B cell (primary cell): ENCODE measurements around the gene NACA. TPM values are rescaled to one million over a fixed set of nuclear protein-coding genes. Genes with fewer than 3 reads are reported as not detected.

Experiments used
- ATAC-seq: fragments of 200-7000 bp; cut with Tn5 transposase; one replicate; pipeline ENCODE4 v1.10.0; 2021; ENCODE audit warnings: low read depth, mild to moderate bottlenecking, moderate number of reproducible peaks, moderate library complexity
- CTCF ChIA-PET: fragments of 350-600 bp; sonication (Branson Sonifier 250); formaldehyde crosslinking; loops from one replicate; lab custom pipeline; 2021; ENCODE audit warnings: antibody characterized with exemption, inconsistent platforms; lab: Charles Lee
- POLR2A ChIA-PET: fragments of 350-600 bp; sonication (Branson Sonifier 250); formaldehyde crosslinking; loops from one replicate; lab custom pipeline; 2021; ENCODE audit warnings: antibody characterized with exemption; lab: Charles Lee
- DNase-seq: peaks from one replicate; pipeline ENCODE4 v3.0.0; 2013
- H2AFZ ChIP-seq: 2 replicates; pipeline ENCODE4 v1.6.1; 2012; ENCODE audit warnings: mild to moderate bottlenecking, low read depth, low read length; ENCODE audit not compliant: insufficient read depth, poor library complexity, severe bottlenecking
- H3K27ac ChIP-seq, 2 donors: 1 replicate in 1 of 2; 2 replicates in 1 of 2; pipeline ENCODE4 v1.5.1; 2012 to 2013; ENCODE audit warnings: low read length in 2 of 2, mild to moderate bottlenecking in 2 of 2, moderate library complexity in 1 of 2
- H3K27me3 ChIP-seq, 4 experiments: fragments of 200-600 bp in 1 of 4; sonication (generic) in 1 of 4; replicated peaks in 1 of 4; 1 replicate in 2 of 4; 2 replicates in 2 of 4; pipeline versions ENCODE4 v1.6.1 to v1.7.0; 2013 to 2016; ENCODE audit warnings: low read length in 3 of 4, mild to moderate bottlenecking in 2 of 4, mixed read lengths in 1 of 4, moderate library complexity in 1 of 4; ENCODE audit not compliant: insufficient read depth in 4 of 4, control insufficient read depth in 3 of 4; ENCODE audit errors: control extremely low read depth in 1 of 4
- H3K36me3 ChIP-seq, 2 experiments: replicated peaks in 1 of 2; 1 replicate in 1 of 2; 2 replicates in 1 of 2; pipeline versions ENCODE4 v1.6.1 to v1.7.1; 2013; ENCODE audit warnings: low read length in 1 of 2; ENCODE audit not compliant: insufficient read depth in 2 of 2, control insufficient read depth in 1 of 2; ENCODE audit errors: control extremely low read depth in 1 of 2, extremely low read depth in 1 of 2
- H3K4me1 ChIP-seq, 2 donors: fragments of 200-600 bp in 1 of 2; sonication (generic) in 1 of 2; 1 replicate in 1 of 2; 2 replicates in 1 of 2; pipeline versions ENCODE4 v1.5.1 to v1.6.1; 2013 to 2017; ENCODE audit warnings: low read length in 2 of 2; ENCODE audit not compliant: control insufficient read depth in 2 of 2, insufficient read depth in 2 of 2
- H3K4me2 ChIP-seq: replicated peaks from 2 replicates; pipeline ENCODE3; 2012; ENCODE audit warnings: mild to moderate bottlenecking, low read depth, low read length; ENCODE audit not compliant: poor library complexity, severe bottlenecking
- H3K4me3 ChIP-seq, 5 experiments: fragments of 200-600 bp in 1 of 5; sonication (generic) in 1 of 5; 1 replicate in 3 of 5; 2 replicates in 2 of 5; pipeline versions ENCODE4 v1.5.1 to v1.7.0; 2011 to 2016; ENCODE audit warnings: low read length in 4 of 5, mild to moderate bottlenecking in 4 of 5, low read depth in 2 of 5, control low read depth in 1 of 5, moderate library complexity in 1 of 5; ENCODE audit not compliant: insufficient read depth in 1 of 5; ENCODE audit errors: control extremely low read depth in 1 of 5, extremely low read depth in 1 of 5
- H3K79me2 ChIP-seq: fragments of 200-600 bp; sonication (generic); one replicate; pipeline ENCODE4 v1.6.0; 2016; ENCODE audit warnings: low read length; ENCODE audit not compliant: control insufficient read depth, insufficient read depth
- H3K9ac ChIP-seq: fragments of 200-600 bp; sonication (generic); 2 replicates; pipeline ENCODE4 v1.6.1; 2017; ENCODE audit warnings: mild to moderate bottlenecking, low read length, moderate library complexity
- H3K9me3 ChIP-seq, 3 donors: one replicate each; pipeline versions ENCODE4 v1.6.1 to v1.7.1; 2013; ENCODE audit warnings: low read length in 2 of 3; ENCODE audit not compliant: control insufficient read depth in 2 of 3, insufficient read depth in 1 of 3; ENCODE audit errors: control extremely low read depth in 1 of 3
- H4K20me1 ChIP-seq: 2 replicates; pipeline ENCODE4 v1.6.0; 2012; ENCODE audit warnings: mild to moderate bottlenecking, low read length; ENCODE audit not compliant: insufficient read depth, control insufficient read depth, poor library complexity, severe bottlenecking
- H3K27ac Mint-ChIP-seq: one replicate; pipeline ENCODE4 v1.8.0; 2021; ENCODE audit warnings: mixed read lengths
- H3K27me3 Mint-ChIP-seq: one replicate; pipeline ENCODE4 v1.8.0; 2021; ENCODE audit warnings: mixed read lengths
- H3K4me1 Mint-ChIP-seq: one replicate; pipeline ENCODE4 v1.8.0; 2021; ENCODE audit warnings: mixed read lengths
- H3K4me3 Mint-ChIP-seq: one replicate; pipeline ENCODE4 v1.8.0; 2021; ENCODE audit warnings: mixed read lengths
- H3K9me3 Mint-ChIP-seq: one replicate; pipeline ENCODE4 v1.8.0; 2022; ENCODE audit warnings: mixed read lengths; ENCODE audit not compliant: insufficient read depth
- CTCF ChIP-seq: fragments of 200-600 bp; IDR thresholded peaks from one replicate; pipeline ENCODE4 v1.8.0; 2022; ENCODE audit warnings: antibody characterized with exemption, mild to moderate bottlenecking
- EZH2 ChIP-seq: IDR thresholded peaks from 2 replicates; pipeline ENCODE4 v1.6.1; 2012; ENCODE audit warnings: borderline replicate concordance, low read depth, mild to moderate bottlenecking, moderate library complexity, low read length; ENCODE audit not compliant: insufficient read depth, poor library complexity, severe bottlenecking
- WGBS: methylation state at CpG from one replicate; pipeline ENCODE4 v1.1.5; 2013; ENCODE audit warnings: missing lambda C conversion rate; ENCODE audit not compliant: insufficient coverage; 5-methylcytosine and 5-hydroxymethylcytosine counted together
- intact Hi-C: fragments of 100-400 bp; cut with micrococcal nuclease; formaldehyde crosslinking; loops from one replicate; pipeline ENCODE4 v1.10.0; 2022
- polyA plus RNA-seq: library from polyadenylated mRNA; depleted of rRNA; stranded (reverse); fragments of >200 nt; gene quantifications from 2 replicates; pipeline ENCODE4 v1.2.3, GENCODE V29; 2012
- total RNA-seq, 2 donors: library from RNA; stranded (reverse); fragments of 120-200 nt in 1 of 2; gene quantifications; 1 replicate in 1 of 2; 2 replicates in 1 of 2; pipeline versions ENCODE4 v1.2.3 to v1.2.4, GENCODE V29; 2013 to 2022

Gene NACA
- total and polyA plus RNA-seq, 2 donors (not counting 1 experiment from before 2014, with no cell fraction given): 1,076 to 1,127 TPM

GRCh38 chr12:56721216-56721615 is 3.9 kb downstream of the NACA start:
- no peaks in the 10 kb centered on the region for H3K9me3 ChIP-seq
- DNase-seq (no peak), ATAC-seq (no peak)
- peak overlapping the region; percentile 56 for H3K27ac Mint-ChIP-seq
- H3K36me3 ChIP-seq: peaks cover 2 to 43% of the 10 kb centered on the region in 2 experiments
- intact Hi-C loops: no loop called here
- peaks cover 73% of the 10 kb centered on the region for H4K20me1 ChIP-seq
- H3K27me3 Mint-ChIP-seq: no peaks in the 10 kb centered on the region
- no peaks in the 10 kb centered on the region for H3K9me3 Mint-ChIP-seq
- TF ChIP-seq CTCF (no peak), EZH2 (no peak)
- H3K27ac ChIP-seq: peak overlapping the region in 1 of 2 donors; percentile 92
- 48% methylated on average over 2 of the region's 2 CpGs for WGBS
- H3K4me1 ChIP-seq: peaks cover 64 to 86% of the 10 kb centered on the region in 2 donors
- H3K4me3 Mint-ChIP-seq: peak overlapping the region; percentile 57
- ChIA-PET POLR2A (interaction anchor here (0.7 kb wide), 1 partner anchor 33 kb away, joined by 8 read pairs; the partner anchor contains the start of gene PTGES3), CTCF (interaction anchor here (0.8 kb wide), 1 partner anchor 379 kb away, joined by 3 read pairs; no protein-coding TSS in a partner anchor)
- no peak overlapping the region for H2AFZ ChIP-seq
- H3K4me1 Mint-ChIP-seq: peaks cover 82% of the 10 kb centered on the region
- H3K4me3 ChIP-seq: no peak overlapping the region
- H3K79me2 ChIP-seq: peaks cover 80% of the 10 kb centered on the region
- H3K4me2 ChIP-seq: peak overlapping the region; percentile 76
- H3K9ac ChIP-seq: no peak overlapping the region
- no peaks in the 10 kb centered on the region for H3K27me3 ChIP-seq

- Histone ChIP-seq H3K9me3 (no peaks in the 10 kb centered on the region), H3K4me3 (no peak overlapping the region), H3K4me1 (peaks cover 61 to 83% of the 10 kb centered on the region in 2 donors), H3K9ac (peak overlapping the region; percentile 6), H2AFZ (no peak overlapping the region), H3K27me3 (no peaks in the 10 kb centered on the region), H4K20me1 (peaks cover 77% of the 10 kb centered on the region), H3K4me2 (peak overlapping the region; percentile 76), H3K79me2 (peaks cover 80% of the 10 kb centered on the region), H3K36me3 (peaks cover 2 to 47% of the 10 kb centered on the region in 2 experiments), H3K27ac (peak overlapping the region in 1 of 2 donors; percentile 92)
- intact Hi-C loops: no loop called here
- no peak for TF ChIP-seq CTCF
- TF ChIP-seq EZH2: no peak
- no peak for ATAC-seq
- Mint-ChIP-seq H3K27me3 (no peaks in the 10 kb centered on the region), H3K4me1 (peaks cover 84% of the 10 kb centered on the region), H3K9me3 (no peaks in the 10 kb centered on the region), H3K4me3 (peak overlapping the region; percentile 46), H3K27ac (peak overlapping the region; percentile 47)
- 38% methylated on average over 1 of the region's 1 CpG for WGBS
- DNase-seq: no peak
- ChIA-PET CTCF (interaction anchor here (0.8 kb wide), 1 partner anchor 380 kb away, joined by 3 read pairs; no protein-coding TSS in a partner anchor), POLR2A (interaction anchor here (0.7 kb wide), 1 partner anchor 33 kb away, joined by 8 read pairs; the partner anchor contains the start of gene PTGES3)
These were observed 4.4 kb downstream of the NACA start for GRCh38 chr12:56720731-56721151.
